Neural cell (in vitro differentiated cells): Measurements from ENCODE around the gene LRBA. TPM values are rescaled to one million over a fixed set of nuclear protein-coding genes. Genes with fewer than 3 reads are reported as not detected.

Source experiments
- H2AFZ ChIP-seq: fragments of 200-600, 300-800 bp; sonication (generic), shearing (Covaris generic); 2 replicates; pipeline ENCODE4 v1.6.0; 2014; ENCODE audit warnings: low read depth, mild to moderate bottlenecking, antibody characterized with exemption, low read length, moderate library complexity
- H3F3A ChIP-seq: fragments of 200-600 bp; shearing (Covaris generic); 2 replicates; pipeline ENCODE4 v1.6.1; 2016; ENCODE audit warnings: mild to moderate bottlenecking, moderate library complexity, mixed read lengths, antibody characterized with exemption, low read length; ENCODE audit not compliant: insufficient read depth, poor library complexity, severe bottlenecking
- H3K27ac ChIP-seq: fragments of 200-600, 300-800 bp; sonication (generic), shearing (Covaris generic); 2 replicates; pipeline ENCODE4 v1.5.1; 2014; ENCODE audit warnings: mild to moderate bottlenecking, low read length, moderate library complexity
- H3K27me3 ChIP-seq: fragments of 300-800, 200-600 bp; sonication (generic), shearing (Covaris generic); 2 replicates; pipeline ENCODE4 v1.6.0; 2014; ENCODE audit warnings: mild to moderate bottlenecking, low read depth, low read length, moderate library complexity; ENCODE audit not compliant: insufficient read depth
- H3K36me3 ChIP-seq: fragments of 300-800, 200-600 bp; sonication (generic), shearing (Covaris generic); 2 replicates; pipeline ENCODE4 v1.5.1; 2014; ENCODE audit warnings: mild to moderate bottlenecking, antibody characterized with exemption, low read length, moderate library complexity; ENCODE audit not compliant: insufficient read depth
- H3K4me2 ChIP-seq: fragments of 300-800, 200-600 bp; sonication (generic), shearing (Covaris generic); 2 replicates; pipeline ENCODE4 v1.6.0; 2014; ENCODE audit warnings: mild to moderate bottlenecking, low read length
- H3K4me3 ChIP-seq: fragments of 300-800, 200-600 bp; sonication (generic), shearing (Covaris generic); 2 replicates; pipeline ENCODE4 v1.5.1; 2014; ENCODE audit warnings: mild to moderate bottlenecking, low read length, moderate library complexity
- H3K79me2 ChIP-seq: fragments of 200-600 bp; shearing (Covaris generic); replicated peaks from 2 replicates; pipeline ENCODE4 v1.6.0; 2014; ENCODE audit warnings: mild to moderate bottlenecking, low read length, moderate library complexity; ENCODE audit not compliant: insufficient read depth
- H3K9ac ChIP-seq: fragments of 300-800, 200-600 bp; sonication (generic), shearing (Covaris generic); 2 replicates; pipeline ENCODE4 v1.6.1; 2016; ENCODE audit warnings: mild to moderate bottlenecking, low read length, mixed read lengths
- H3K9me2 ChIP-seq: fragments of 200-600 bp; shearing (Covaris generic); 2 replicates; pipeline ENCODE4 v1.6.1; 2016; ENCODE audit warnings: mild to moderate bottlenecking, low read length, mixed read lengths; ENCODE audit not compliant: insufficient read depth
- H3K9me3 ChIP-seq: fragments of 200-600, 300-800 bp; sonication (generic), shearing (Covaris generic); 2 replicates; pipeline ENCODE4 v1.6.1; 2016; ENCODE audit warnings: mild to moderate bottlenecking, mixed run types, low read length, moderate library complexity, mixed read lengths
- H4K20me1 ChIP-seq: fragments of 200-600 bp; shearing (Covaris generic); 2 replicates; pipeline ENCODE4 v1.6.1; 2016; ENCODE audit warnings: mild to moderate bottlenecking, mixed run types; ENCODE audit not compliant: insufficient read depth
- CTCF ChIP-seq: fragments of 450-650 bp; IDR thresholded peaks from 2 replicates; pipeline ENCODE4 v1.5.1; 2014; ENCODE audit warnings: antibody characterized with exemption, mild to moderate bottlenecking, moderate library complexity; ENCODE audit not compliant: poor library complexity, severe bottlenecking
- EP300 ChIP-seq: fragments of 450-650 bp; conservative IDR thresholded peaks from 2 replicates; pipeline ENCODE4 v1.6.1; 2014; ENCODE audit warnings: antibody characterized with exemption, mild to moderate bottlenecking, moderate library complexity; ENCODE audit not compliant: poor library complexity, severe bottlenecking
- EZH2 ChIP-seq: fragments of 200-600, 300-800 bp; shearing (Covaris generic), sonication (generic); IDR thresholded peaks from 2 replicates; pipeline ENCODE4 v1.6.1; 2014; ENCODE audit warnings: antibody characterized with exemption, low read length, borderline replicate concordance, mild to moderate bottlenecking; ENCODE audit not compliant: insufficient read depth, poor library complexity, severe bottlenecking
- MXI1 ChIP-seq: fragments of 450-650 bp; conservative IDR thresholded peaks from 2 replicates; pipeline ENCODE4 v1.6.1; 2014; ENCODE audit warnings: antibody characterized with exemption, mild to moderate bottlenecking; ENCODE audit not compliant: poor library complexity, severe bottlenecking
- POLR2AphosphoS5 ChIP-seq: IDR thresholded peaks from 2 replicates; pipeline ENCODE4 v1.6.1; 2012
- RAD21 ChIP-seq: fragments of 450-650 bp; conservative IDR thresholded peaks from 2 replicates; pipeline ENCODE4 v1.6.1; 2014; ENCODE audit warnings: antibody characterized with exemption, mild to moderate bottlenecking, moderate library complexity
- SMC3 ChIP-seq: fragments of 450-650 bp; conservative IDR thresholded peaks from 2 replicates; pipeline ENCODE4 v1.6.1; 2014; ENCODE audit warnings: antibody characterized with exemption, mild to moderate bottlenecking, moderate library complexity; ENCODE audit not compliant: poor library complexity
- TAF1 ChIP-seq: IDR thresholded peaks from 2 replicates; pipeline ENCODE4 v1.6.1; 2012; ENCODE audit warnings: low read depth
- polyA plus RNA-seq: library from polyadenylated mRNA; depleted of rRNA; stranded (reverse); fragments of >200 nt; gene quantifications from 2 replicates; pipeline ENCODE4 v1.2.3, GENCODE V29; 2014
- TF ChIP-seq, protein P1 (sequence below): IDR thresholded peaks from 2 replicates; pipeline ENCODE4 v1.6.1; 2012; ENCODE audit warnings: borderline replicate concordance

Gene LRBA
- polyA plus RNA-seq, 1 donor from 2014 or later, result 7.1 TPM

GRCh38 chr4:150931796-150932195, 83.3 kb downstream of the LRBA start:
- Histone ChIP-seq H3K9me2 (no peaks in the 10 kb centered on the region), H3K4me2 (no peak overlapping the region), H3K9me3 (no peaks in the 10 kb centered on the region), H4K20me1 (no peaks in the 10 kb centered on the region), H3K36me3 (no peaks in the 10 kb centered on the region), H3K79me2 (no peaks in the 10 kb centered on the region), H3K27me3 (no peaks in the 10 kb centered on the region), H3K9ac (no peak overlapping the region), H3K27ac (no peak overlapping the region), H3F3A (no peaks in the 10 kb centered on the region), H3K4me3 (no peak overlapping the region), H2AFZ (no peak overlapping the region)
- TF ChIP-seq EP300 (no peak), MXI1 (no peak), EZH2 (no peak), CTCF (no peak), POLR2AphosphoS5 (no peak), SMC3 (no peak), RAD21 (no peak)

- Histone ChIP-seq H3K4me2 (no peak overlapping the region), H2AFZ (no peak overlapping the region), H3K9me2 (no peaks in the 10 kb centered on the region), H3K9ac (no peak overlapping the region), H3K36me3 (no peaks in the 10 kb centered on the region), H3K4me3 (no peak overlapping the region), H3K27ac (no peak overlapping the region), H3F3A (no peaks in the 10 kb centered on the region), H3K27me3 (no peaks in the 10 kb centered on the region), H3K9me3 (no peaks in the 10 kb centered on the region), H4K20me1 (no peaks in the 10 kb centered on the region), H3K79me2 (no peaks in the 10 kb centered on the region)
- TF ChIP-seq EZH2 (no peak), POLR2AphosphoS5 (no peak), EP300 (no peak), TAF1 (no peak), SMC3 (no peak), MXI1 (no peak), CTCF (no peak), RAD21 (no peak)
- TF ChIP-seq, protein P1, sequence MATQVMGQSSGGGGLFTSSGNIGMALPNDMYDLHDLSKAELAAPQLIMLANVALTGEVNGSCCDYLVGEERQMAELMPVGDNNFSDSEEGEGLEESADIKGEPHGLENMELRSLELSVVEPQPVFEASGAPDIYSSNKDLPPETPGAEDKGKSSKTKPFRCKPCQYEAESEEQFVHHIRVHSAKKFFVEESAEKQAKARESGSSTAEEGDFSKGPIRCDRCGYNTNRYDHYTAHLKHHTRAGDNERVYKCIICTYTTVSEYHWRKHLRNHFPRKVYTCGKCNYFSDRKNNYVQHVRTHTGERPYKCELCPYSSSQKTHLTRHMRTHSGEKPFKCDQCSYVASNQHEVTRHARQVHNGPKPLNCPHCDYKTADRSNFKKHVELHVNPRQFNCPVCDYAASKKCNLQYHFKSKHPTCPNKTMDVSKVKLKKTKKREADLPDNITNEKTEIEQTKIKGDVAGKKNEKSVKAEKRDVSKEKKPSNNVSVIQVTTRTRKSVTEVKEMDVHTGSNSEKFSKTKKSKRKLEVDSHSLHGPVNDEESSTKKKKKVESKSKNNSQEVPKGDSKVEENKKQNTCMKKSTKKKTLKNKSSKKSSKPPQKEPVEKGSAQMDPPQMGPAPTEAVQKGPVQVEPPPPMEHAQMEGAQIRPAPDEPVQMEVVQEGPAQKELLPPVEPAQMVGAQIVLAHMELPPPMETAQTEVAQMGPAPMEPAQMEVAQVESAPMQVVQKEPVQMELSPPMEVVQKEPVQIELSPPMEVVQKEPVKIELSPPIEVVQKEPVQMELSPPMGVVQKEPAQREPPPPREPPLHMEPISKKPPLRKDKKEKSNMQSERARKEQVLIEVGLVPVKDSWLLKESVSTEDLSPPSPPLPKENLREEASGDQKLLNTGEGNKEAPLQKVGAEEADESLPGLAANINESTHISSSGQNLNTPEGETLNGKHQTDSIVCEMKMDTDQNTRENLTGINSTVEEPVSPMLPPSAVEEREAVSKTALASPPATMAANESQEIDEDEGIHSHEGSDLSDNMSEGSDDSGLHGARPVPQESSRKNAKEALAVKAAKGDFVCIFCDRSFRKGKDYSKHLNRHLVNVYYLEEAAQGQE, result no peak
Observed at GRCh38 chr4:150931005-150931404, 84.1 kb downstream of the LRBA start.
